Mucosa of descending colon (tissue), 3 donors: ENCODE data around the gene ELMO1. TPM values are rescaled to one million over a fixed set of nuclear protein-coding genes. Genes with fewer than 3 reads are reported as not detected.

Source experiments
- ATAC-seq: fragments of 200-7000 bp; cut with Tn5 transposase; one replicate; pipeline ENCODE4 v1.9.1; 2020; ENCODE audit warnings: mild to moderate bottlenecking, moderate library complexity
- DNase-seq, 3 donors: peaks; one replicate each; pipeline ENCODE4 v3.0.0-alpha.2; 2020
- H3K36me3 ChIP-seq: fragments of 200-600 bp; one replicate; pipeline ENCODE4 v1.8.0; 2021; ENCODE audit warnings: low read depth, mild to moderate bottlenecking
- H3K4me1 ChIP-seq: fragments of 200-600 bp; one replicate; pipeline ENCODE4 v1.8.0; 2021; ENCODE audit warnings: low read depth, mild to moderate bottlenecking
- H3K4me3 ChIP-seq: fragments of 200-600 bp; one replicate; pipeline ENCODE4 v1.8.0; 2021; ENCODE audit warnings: mild to moderate bottlenecking
- H3K9me3 ChIP-seq: fragments of 200-600 bp; one replicate; pipeline ENCODE4 v1.8.0; 2021; ENCODE audit warnings: mild to moderate bottlenecking
- intact Hi-C, 2 donors: fragments of 100-400 bp; cut with DNase I in 1 of 2; cut with micrococcal nuclease in 1 of 2; formaldehyde crosslinking; loops; one replicate each; pipeline versions ENCODE4 v1.11.0 to v1.11.1; 2022; cut with DNase I, micrococcal nuclease
- total RNA-seq, 3 donors: library from RNA; stranded (reverse); fragmentation: NEBNext Ultra II Directional in 2 of 3; extraction: Animal tissue kit (Norgen Biotek cat#: 25700) in 2 of 3; gene quantifications; one replicate each; pipeline versions ENCODE4 v1.2.1 to v1.2.4, GENCODE V29; 2021 to 2023
- TF ChIP-seq, protein P1 (sequence below): fragments of 200-600 bp; IDR thresholded peaks from one replicate; pipeline ENCODE4 v1.8.0; 2022; ENCODE audit warnings: antibody characterized with exemption, mild to moderate bottlenecking
- donor health status: DM: no; HTN: no; CAD: no; lungs with moderate emphysema.
- donor health status: DM: no; HTN: no; CAD: no.
- donor health status: DM: no; HTN: yes; CAD: no.

The ELMO1 gene
- total RNA-seq, 3 donors from 2014 or later = 9.7 to 27.2 (median 18.2) TPM

DNA sequence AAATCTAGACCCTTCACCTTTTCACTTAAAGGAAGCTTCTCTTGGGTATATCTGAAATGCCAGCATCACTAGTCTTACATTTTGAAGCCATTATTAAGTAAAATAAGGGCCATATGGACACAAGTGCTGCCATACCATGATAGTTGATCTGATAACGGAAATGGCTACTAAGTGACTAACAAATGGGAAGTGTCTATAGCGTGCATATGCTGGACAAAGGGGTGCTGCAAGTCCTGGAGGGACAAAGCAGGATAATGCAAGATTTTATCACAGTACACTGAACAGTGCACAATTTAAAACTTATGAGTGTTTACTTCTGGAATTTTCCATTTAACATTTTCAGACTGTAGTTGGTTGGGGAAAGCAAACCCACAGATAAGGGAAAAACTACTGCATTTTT, 117.9 kb downstream of the ELMO1 start:
- H3K9me3 ChIP-seq = no peaks in the 10 kb centered on the region
- no peak for ATAC-seq
- TF ChIP-seq, protein P1, sequence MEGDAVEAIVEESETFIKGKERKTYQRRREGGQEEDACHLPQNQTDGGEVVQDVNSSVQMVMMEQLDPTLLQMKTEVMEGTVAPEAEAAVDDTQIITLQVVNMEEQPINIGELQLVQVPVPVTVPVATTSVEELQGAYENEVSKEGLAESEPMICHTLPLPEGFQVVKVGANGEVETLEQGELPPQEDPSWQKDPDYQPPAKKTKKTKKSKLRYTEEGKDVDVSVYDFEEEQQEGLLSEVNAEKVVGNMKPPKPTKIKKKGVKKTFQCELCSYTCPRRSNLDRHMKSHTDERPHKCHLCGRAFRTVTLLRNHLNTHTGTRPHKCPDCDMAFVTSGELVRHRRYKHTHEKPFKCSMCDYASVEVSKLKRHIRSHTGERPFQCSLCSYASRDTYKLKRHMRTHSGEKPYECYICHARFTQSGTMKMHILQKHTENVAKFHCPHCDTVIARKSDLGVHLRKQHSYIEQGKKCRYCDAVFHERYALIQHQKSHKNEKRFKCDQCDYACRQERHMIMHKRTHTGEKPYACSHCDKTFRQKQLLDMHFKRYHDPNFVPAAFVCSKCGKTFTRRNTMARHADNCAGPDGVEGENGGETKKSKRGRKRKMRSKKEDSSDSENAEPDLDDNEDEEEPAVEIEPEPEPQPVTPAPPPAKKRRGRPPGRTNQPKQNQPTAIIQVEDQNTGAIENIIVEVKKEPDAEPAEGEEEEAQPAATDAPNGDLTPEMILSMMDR = no peak

DNA sequence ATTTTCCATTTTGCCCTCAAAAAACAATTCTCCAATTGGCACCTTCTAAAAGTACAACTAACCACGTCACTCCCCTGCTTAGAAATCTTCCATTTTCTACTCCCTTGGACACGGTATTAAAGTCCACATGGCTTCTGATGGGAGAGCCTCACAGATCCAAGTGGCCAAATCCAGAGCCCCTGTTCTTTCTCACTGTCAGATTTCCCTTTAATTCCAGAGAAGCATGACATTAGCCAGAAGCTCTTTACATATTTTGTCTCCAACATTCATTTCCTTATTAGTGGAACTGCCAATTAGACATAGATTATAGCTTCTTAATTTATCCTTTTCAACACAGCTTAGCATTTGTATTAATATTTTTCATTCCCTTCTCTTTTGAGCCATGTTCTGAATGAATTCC, 118.7 kb downstream of the ELMO1 start:
- Histone ChIP-seq H3K9me3 (no peaks in the 10 kb centered on the region), H3K4me1 (no peaks in the 10 kb centered on the region), H3K4me3 (no peak overlapping the region), H3K36me3 (no peaks in the 10 kb centered on the region)
- no peak for DNase-seq
- no peak for ATAC-seq
- TF ChIP-seq, protein P1 = no peak
- intact Hi-C loops = no loop called here

More for the DNA sequence above, 117.9 kb downstream of the ELMO1 start:
- H3K36me3 ChIP-seq = no peaks in the 10 kb centered on the region
- H3K4me3 ChIP-seq = no peak overlapping the region
- no peak for DNase-seq
- intact Hi-C loops = no loop called here
- no peaks in the 10 kb centered on the region for H3K4me1 ChIP-seq

- ATAC-seq (no peak), DNase-seq (no peak)
- no peaks in the 10 kb centered on the region for H3K9me3 ChIP-seq
- no peak overlapping the region for H3K4me3 ChIP-seq
- intact Hi-C loops = no loop called here
- TF ChIP-seq, protein P1 = no peak
- no peaks in the 10 kb centered on the region for H3K36me3 ChIP-seq
- no peaks in the 10 kb centered on the region for H3K4me1 ChIP-seq
Observed at GRCh38 chr7:37327288-37327687, 121.4 kb downstream of the ELMO1 start.

DNA sequence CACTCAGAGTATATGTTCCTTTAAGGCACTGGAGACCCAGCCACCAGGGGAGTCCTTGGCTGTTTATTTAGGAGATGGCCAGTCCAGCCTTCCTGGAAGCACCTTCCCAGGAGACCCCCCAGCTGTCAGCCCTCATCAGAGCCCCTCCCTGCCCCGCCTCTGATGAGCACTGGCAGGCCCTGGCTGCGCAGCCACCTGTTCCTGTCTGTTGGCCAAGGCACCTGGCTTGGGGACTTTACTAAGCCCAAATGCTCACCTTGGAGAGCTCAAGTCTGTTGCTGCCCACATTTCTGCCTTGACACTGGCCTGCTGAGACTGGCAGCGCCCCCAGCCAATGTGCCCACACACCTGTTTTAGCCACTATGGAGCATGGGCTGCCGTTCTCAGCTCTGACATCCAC, 124.7 kb downstream of the ELMO1 start:
- TF ChIP-seq, protein P1 = no peak
- intact Hi-C loops = no loop called here
- no peak for DNase-seq
- Histone ChIP-seq H3K4me1 (no peaks in the 10 kb centered on the region), H3K9me3 (no peaks in the 10 kb centered on the region), H3K4me3 (no peak overlapping the region), H3K36me3 (no peaks in the 10 kb centered on the region)
- ATAC-seq = no peak

DNA sequence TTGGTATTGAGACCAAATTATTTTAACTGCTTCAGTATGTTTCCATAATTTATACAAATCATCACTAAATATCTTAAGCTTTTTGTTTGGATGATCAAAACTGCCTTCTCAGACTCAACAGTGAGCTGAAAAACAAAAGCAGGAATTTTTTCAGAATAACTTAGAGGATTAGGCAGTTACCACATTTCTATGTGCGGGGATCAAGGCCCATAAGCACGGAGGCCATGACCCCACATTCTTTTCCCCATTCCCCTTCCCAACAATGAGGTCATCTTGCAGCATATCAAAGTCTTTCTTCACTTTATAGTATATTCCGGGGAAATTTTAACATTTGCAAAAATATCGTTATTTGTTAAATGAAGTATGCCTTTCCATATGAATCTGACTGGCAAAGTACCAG, 125.8 kb downstream of the ELMO1 start:
- ATAC-seq (no peak), DNase-seq (no peak)
- Histone ChIP-seq H3K4me3 (no peak overlapping the region), H3K4me1 (no peaks in the 10 kb centered on the region), H3K9me3 (no peaks in the 10 kb centered on the region), H3K36me3 (no peaks in the 10 kb centered on the region)
- TF ChIP-seq, protein P1 = no peak
- intact Hi-C loops = no loop called here

- DNase-seq (no peak), ATAC-seq (no peak)
- TF ChIP-seq, protein P1 = no peak
- H3K9me3 ChIP-seq = no peaks in the 10 kb centered on the region
- H3K4me3 ChIP-seq = no peak overlapping the region
- intact Hi-C loops = no loop called here
- no peaks in the 10 kb centered on the region for H3K4me1 ChIP-seq
- no peaks in the 10 kb centered on the region for H3K36me3 ChIP-seq
Observed at GRCh38 chr7:37320848-37321468, 127.7 kb downstream of the ELMO1 start.
